Liver (tissue), 9 donors: Measurements from ENCODE around the gene MTURN. TPM values are rescaled to one million over a fixed set of nuclear protein-coding genes. Genes with fewer than 3 reads are reported as not detected.

Experiments
- DNase-seq: peaks from one replicate; pipeline ENCODE4 v3.0.0-alpha.2; 2017; ENCODE audit warnings: low spot score
- H3K27ac ChIP-seq, 2 donors: one replicate each; pipeline ENCODE4 v1.7.0; 2013; ENCODE audit warnings: inconsistent platforms in 2 of 2, low read length in 2 of 2, control low read depth in 1 of 2, low read depth in 1 of 2, mild to moderate bottlenecking in 1 of 2
- H3K27me3 ChIP-seq, 4 donors: one replicate each; pipeline versions ENCODE4 v1.6.1 to v1.7.0; 2013; ENCODE audit warnings: low read length in 3 of 4, inconsistent platforms in 1 of 4, mild to moderate bottlenecking in 1 of 4, moderate library complexity in 1 of 4; ENCODE audit not compliant: control insufficient read depth in 4 of 4, insufficient read depth in 4 of 4
- H3K36me3 ChIP-seq, 4 donors: one replicate each; pipeline versions ENCODE4 v1.6.1 to v1.7.0; 2013; ENCODE audit warnings: low read length in 3 of 4, mild to moderate bottlenecking in 3 of 4, low read depth in 1 of 4, moderate library complexity in 1 of 4; ENCODE audit not compliant: control insufficient read depth in 4 of 4, insufficient read depth in 3 of 4
- H3K4me1 ChIP-seq, 4 donors: one replicate each; pipeline versions ENCODE4 v1.6.1 to v1.7.0; 2013; ENCODE audit warnings: low read length in 3 of 4, mild to moderate bottlenecking in 3 of 4, moderate library complexity in 1 of 4; ENCODE audit not compliant: control insufficient read depth in 4 of 4, insufficient read depth in 4 of 4
- H3K4me3 ChIP-seq, 3 donors: one replicate each; pipeline versions ENCODE4 v1.6.1 to v1.7.0; 2013; ENCODE audit warnings: low read length in 3 of 3, control low read depth in 1 of 3, low read depth in 1 of 3, mild to moderate bottlenecking in 1 of 3
- H3K9ac ChIP-seq, 2 donors: one replicate each; pipeline ENCODE4 v1.7.0; 2013; ENCODE audit warnings: low read length in 2 of 2, mild to moderate bottlenecking in 2 of 2, moderate library complexity in 2 of 2, control low read depth in 1 of 2, low read depth in 1 of 2
- H3K9me3 ChIP-seq, 4 donors: one replicate each; pipeline versions ENCODE4 v1.6.1 to v1.7.0; 2013; ENCODE audit warnings: low read length in 3 of 4; ENCODE audit not compliant: control insufficient read depth in 4 of 4
- EGR1 ChIP-seq, 2 donors: IDR thresholded peaks; 2 replicates each; pipeline ENCODE4 v1.6.1; 2016 to 2018; ENCODE audit warnings: antibody characterized with exemption in 2 of 2, low read depth in 2 of 2
- FOXA1 ChIP-seq: IDR thresholded peaks from 2 replicates; pipeline ENCODE4 v1.6.1; 2016; ENCODE audit warnings: antibody characterized with exemption
- FOXA2 ChIP-seq: IDR thresholded peaks from 2 replicates; pipeline ENCODE4 v1.6.1; 2016; ENCODE audit warnings: antibody characterized with exemption
- GABPA ChIP-seq, 2 donors: IDR thresholded peaks in 1 of 2; conservative IDR thresholded peaks in 1 of 2; 2 replicates each; pipeline ENCODE4 v1.6.1; 2016; ENCODE audit warnings: antibody characterized with exemption in 2 of 2, mild to moderate bottlenecking in 1 of 2, moderate library complexity in 1 of 2
- HNF4A ChIP-seq, 2 donors: conservative IDR thresholded peaks; 2 replicates each; pipeline ENCODE4 v1.6.1; 2016; ENCODE audit warnings: antibody characterized with exemption in 2 of 2, mild to moderate bottlenecking in 2 of 2
- HNF4G ChIP-seq: IDR thresholded peaks from 2 replicates; pipeline ENCODE4 v1.6.1; 2016; ENCODE audit warnings: antibody characterized with exemption
- JUND ChIP-seq, 2 donors: IDR thresholded peaks; 2 replicates each; pipeline ENCODE4 v1.6.1; 2016; ENCODE audit warnings: antibody characterized with exemption in 2 of 2
- NR2F2 ChIP-seq: IDR thresholded peaks from 2 replicates; pipeline ENCODE4 v1.6.1; 2016; ENCODE audit warnings: antibody characterized with exemption
- RAD21 ChIP-seq, 2 donors: IDR thresholded peaks; 2 replicates each; pipeline ENCODE4 v1.6.1; 2016; ENCODE audit warnings: antibody characterized with exemption in 2 of 2, mild to moderate bottlenecking in 2 of 2
- RXRA ChIP-seq, 2 donors: IDR thresholded peaks; 2 replicates each; pipeline ENCODE4 v1.6.1; 2017 to 2018; ENCODE audit warnings: antibody characterized with exemption in 2 of 2, mild to moderate bottlenecking in 1 of 2
- SP1 ChIP-seq: IDR thresholded peaks from 2 replicates; pipeline ENCODE4 v1.6.1; 2018; ENCODE audit warnings: antibody characterized with exemption, mild to moderate bottlenecking
- TAF1 ChIP-seq: conservative IDR thresholded peaks from 2 replicates; pipeline ENCODE4 v1.6.1; 2016; ENCODE audit warnings: antibody characterized with exemption, mild to moderate bottlenecking
- YY1 ChIP-seq: IDR thresholded peaks from 2 replicates; pipeline ENCODE4 v1.6.1; 2016; ENCODE audit warnings: antibody characterized with exemption, mild to moderate bottlenecking
- WGBS: extraction: QIAGEN DNeasy Blood & Tissue Kit; methylation state at CpG from one replicate; pipeline ENCODE4 v1.1.7; 2013; 5-methylcytosine and 5-hydroxymethylcytosine counted together
- polyA plus RNA-seq, 2 donors: library from polyadenylated mRNA; stranded (reverse) in 1 of 2; unstranded in 1 of 2; fragments of 200-250 nt in 1 of 2; fragments of >200 nt in 1 of 2; fragmentation: Nextera tagmentation in 1 of 2; extraction: Ambion mirVana in 1 of 2; gene quantifications; one replicate each; pipeline versions ENCODE4 v1.2.1 to v1.2.3, GENCODE V29; 2013 to 2015
- total RNA-seq, 2 donors: library from RNA; depleted of rRNA; stranded (reverse); fragments of >200 nt; gene quantifications; one replicate each; pipeline ENCODE4 v1.2.3, GENCODE V29; 2014
- TF ChIP-seq, protein P1 (sequence below): IDR thresholded peaks from 2 replicates; pipeline ENCODE4 v1.6.1; 2016; ENCODE audit warnings: antibody characterized with exemption
- TF ChIP-seq, protein P2 (sequence below): IDR thresholded peaks from 2 replicates; pipeline ENCODE4 v1.6.1; 2016; ENCODE audit warnings: antibody characterized with exemption, mild to moderate bottlenecking
- TF ChIP-seq, protein P3 (sequence below): IDR thresholded peaks from 2 replicates; pipeline ENCODE4 v1.6.1; 2016; ENCODE audit warnings: antibody characterized with exemption
- TF ChIP-seq, protein P4 (sequence below): IDR thresholded peaks from 2 replicates; pipeline ENCODE4 v1.6.1; 2016; ENCODE audit warnings: antibody characterized with exemption
- TF ChIP-seq, protein P5 (sequence below): fragments of 150-350 bp; IDR thresholded peaks from 2 replicates; pipeline ENCODE4 v1.5.1; 2017; ENCODE audit warnings: improper control_type of control experiment, low read depth, low read length; ENCODE audit not compliant: missing input control
- donor health status: healthy.
- donor health status: healthy.
- donor health status: healthy.
- donor health status: healthy.
- donor health status: healthy.

The MTURN gene
- total and polyA plus RNA-seq, 4 donors = 2.4 to 14.4 (median 6.1) TPM

DNA sequence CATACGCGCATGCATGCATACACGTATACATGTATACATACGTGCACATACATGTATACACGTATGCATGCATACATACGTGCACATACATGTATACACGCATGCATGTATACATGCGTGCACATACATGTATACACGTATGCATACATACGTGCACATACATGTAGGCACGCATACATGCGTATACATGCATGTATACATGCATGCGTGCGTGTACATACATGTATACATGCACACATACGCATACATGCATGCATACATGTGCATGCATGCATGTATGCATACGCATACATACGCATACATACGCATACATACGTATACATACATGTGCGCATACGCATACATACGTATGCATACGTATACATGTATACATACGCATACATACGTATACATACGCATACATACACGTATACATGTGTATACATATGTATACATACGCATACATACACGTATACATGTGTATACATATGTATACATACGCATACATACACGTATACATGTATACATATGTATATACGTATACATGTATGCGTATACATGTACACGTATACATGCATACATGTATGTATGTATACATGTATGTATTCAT lies 19.0 kb upstream of the MTURN start:
- Histone ChIP-seq H3K9ac (no peak overlapping the region), H3K27me3 (no peaks in the 10 kb centered on the region), H3K9me3 (peaks cover 3 to 5% (median 3%) of the 10 kb centered on the region in 4 donors), H3K27ac (no peak overlapping the region), H3K4me3 (no peak overlapping the region), H3K36me3 (no peaks in the 10 kb centered on the region), H3K4me1 (no peaks in the 10 kb centered on the region)
- TF ChIP-seq SP1 (no peak), FOXA2 (no peak), GABPA (IDR thresholded peaks at IDR 0.05 in 1 of 2, conservative IDR thresholded peaks at IDR 0.05 in 1 of 2) (no peak), FOXA1 (no peak), HNF4G (no peak), HNF4A (conservative IDR thresholded peaks at IDR 0.05) (no peak), YY1 (no peak)
- TF ChIP-seq, protein P1, sequence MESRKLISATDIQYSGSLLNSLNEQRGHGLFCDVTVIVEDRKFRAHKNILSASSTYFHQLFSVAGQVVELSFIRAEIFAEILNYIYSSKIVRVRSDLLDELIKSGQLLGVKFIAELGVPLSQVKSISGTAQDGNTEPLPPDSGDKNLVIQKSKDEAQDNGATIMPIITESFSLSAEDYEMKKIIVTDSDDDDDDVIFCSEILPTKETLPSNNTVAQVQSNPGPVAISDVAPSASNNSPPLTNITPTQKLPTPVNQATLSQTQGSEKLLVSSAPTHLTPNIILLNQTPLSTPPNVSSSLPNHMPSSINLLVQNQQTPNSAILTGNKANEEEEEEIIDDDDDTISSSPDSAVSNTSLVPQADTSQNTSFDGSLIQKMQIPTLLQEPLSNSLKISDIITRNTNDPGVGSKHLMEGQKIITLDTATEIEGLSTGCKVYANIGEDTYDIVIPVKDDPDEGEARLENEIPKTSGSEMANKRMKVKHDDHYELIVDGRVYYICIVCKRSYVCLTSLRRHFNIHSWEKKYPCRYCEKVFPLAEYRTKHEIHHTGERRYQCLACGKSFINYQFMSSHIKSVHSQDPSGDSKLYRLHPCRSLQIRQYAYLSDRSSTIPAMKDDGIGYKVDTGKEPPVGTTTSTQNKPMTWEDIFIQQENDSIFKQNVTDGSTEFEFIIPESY = no peak
- TF ChIP-seq, protein P2, sequence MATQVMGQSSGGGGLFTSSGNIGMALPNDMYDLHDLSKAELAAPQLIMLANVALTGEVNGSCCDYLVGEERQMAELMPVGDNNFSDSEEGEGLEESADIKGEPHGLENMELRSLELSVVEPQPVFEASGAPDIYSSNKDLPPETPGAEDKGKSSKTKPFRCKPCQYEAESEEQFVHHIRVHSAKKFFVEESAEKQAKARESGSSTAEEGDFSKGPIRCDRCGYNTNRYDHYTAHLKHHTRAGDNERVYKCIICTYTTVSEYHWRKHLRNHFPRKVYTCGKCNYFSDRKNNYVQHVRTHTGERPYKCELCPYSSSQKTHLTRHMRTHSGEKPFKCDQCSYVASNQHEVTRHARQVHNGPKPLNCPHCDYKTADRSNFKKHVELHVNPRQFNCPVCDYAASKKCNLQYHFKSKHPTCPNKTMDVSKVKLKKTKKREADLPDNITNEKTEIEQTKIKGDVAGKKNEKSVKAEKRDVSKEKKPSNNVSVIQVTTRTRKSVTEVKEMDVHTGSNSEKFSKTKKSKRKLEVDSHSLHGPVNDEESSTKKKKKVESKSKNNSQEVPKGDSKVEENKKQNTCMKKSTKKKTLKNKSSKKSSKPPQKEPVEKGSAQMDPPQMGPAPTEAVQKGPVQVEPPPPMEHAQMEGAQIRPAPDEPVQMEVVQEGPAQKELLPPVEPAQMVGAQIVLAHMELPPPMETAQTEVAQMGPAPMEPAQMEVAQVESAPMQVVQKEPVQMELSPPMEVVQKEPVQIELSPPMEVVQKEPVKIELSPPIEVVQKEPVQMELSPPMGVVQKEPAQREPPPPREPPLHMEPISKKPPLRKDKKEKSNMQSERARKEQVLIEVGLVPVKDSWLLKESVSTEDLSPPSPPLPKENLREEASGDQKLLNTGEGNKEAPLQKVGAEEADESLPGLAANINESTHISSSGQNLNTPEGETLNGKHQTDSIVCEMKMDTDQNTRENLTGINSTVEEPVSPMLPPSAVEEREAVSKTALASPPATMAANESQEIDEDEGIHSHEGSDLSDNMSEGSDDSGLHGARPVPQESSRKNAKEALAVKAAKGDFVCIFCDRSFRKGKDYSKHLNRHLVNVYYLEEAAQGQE = no peak
- TF ChIP-seq, protein P3, sequence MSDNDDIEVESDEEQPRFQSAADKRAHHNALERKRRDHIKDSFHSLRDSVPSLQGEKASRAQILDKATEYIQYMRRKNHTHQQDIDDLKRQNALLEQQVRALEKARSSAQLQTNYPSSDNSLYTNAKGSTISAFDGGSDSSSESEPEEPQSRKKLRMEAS = no peak
- WGBS = 88% methylated on average over 34 of the region's 34 CpGs
- DNase-seq = no peak

- no peak for DNase-seq
- Histone ChIP-seq H3K27ac (no peak overlapping the region), H3K4me1 (peaks cover 0 to 4% (median 3%) of the 10 kb centered on the region in 4 donors), H3K9ac (no peak overlapping the region), H3K36me3 (no peaks in the 10 kb centered on the region), H3K9me3 (peaks cover 3 to 5% (median 3%) of the 10 kb centered on the region in 4 donors), H3K27me3 (no peaks in the 10 kb centered on the region), H3K4me3 (no peak overlapping the region)
- TF ChIP-seq NR2F2 (no peak), FOXA1 (no peak), GABPA (IDR thresholded peaks at IDR 0.05 in 1 of 2, conservative IDR thresholded peaks at IDR 0.05 in 1 of 2) (no peak), JUND (IDR thresholded peaks at IDR 0.05) (no peak), EGR1 (IDR thresholded peaks at IDR 0.05; ENCODE audit: low read depth in 2 of 2) (no peak), TAF1 (no peak), RAD21 (IDR thresholded peaks at IDR 0.05) (no peak), YY1 (no peak), HNF4A (conservative IDR thresholded peaks at IDR 0.05) (no peak), SP1 (no peak), RXRA (IDR thresholded peaks at IDR 0.05) (no peak), HNF4G (no peak)
- TF ChIP-seq, protein P4, sequence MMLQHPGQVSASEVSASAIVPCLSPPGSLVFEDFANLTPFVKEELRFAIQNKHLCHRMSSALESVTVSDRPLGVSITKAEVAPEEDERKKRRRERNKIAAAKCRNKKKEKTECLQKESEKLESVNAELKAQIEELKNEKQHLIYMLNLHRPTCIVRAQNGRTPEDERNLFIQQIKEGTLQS = no peak
- TF ChIP-seq, protein P5, sequence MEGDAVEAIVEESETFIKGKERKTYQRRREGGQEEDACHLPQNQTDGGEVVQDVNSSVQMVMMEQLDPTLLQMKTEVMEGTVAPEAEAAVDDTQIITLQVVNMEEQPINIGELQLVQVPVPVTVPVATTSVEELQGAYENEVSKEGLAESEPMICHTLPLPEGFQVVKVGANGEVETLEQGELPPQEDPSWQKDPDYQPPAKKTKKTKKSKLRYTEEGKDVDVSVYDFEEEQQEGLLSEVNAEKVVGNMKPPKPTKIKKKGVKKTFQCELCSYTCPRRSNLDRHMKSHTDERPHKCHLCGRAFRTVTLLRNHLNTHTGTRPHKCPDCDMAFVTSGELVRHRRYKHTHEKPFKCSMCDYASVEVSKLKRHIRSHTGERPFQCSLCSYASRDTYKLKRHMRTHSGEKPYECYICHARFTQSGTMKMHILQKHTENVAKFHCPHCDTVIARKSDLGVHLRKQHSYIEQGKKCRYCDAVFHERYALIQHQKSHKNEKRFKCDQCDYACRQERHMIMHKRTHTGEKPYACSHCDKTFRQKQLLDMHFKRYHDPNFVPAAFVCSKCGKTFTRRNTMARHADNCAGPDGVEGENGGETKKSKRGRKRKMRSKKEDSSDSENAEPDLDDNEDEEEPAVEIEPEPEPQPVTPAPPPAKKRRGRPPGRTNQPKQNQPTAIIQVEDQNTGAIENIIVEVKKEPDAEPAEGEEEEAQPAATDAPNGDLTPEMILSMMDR = no peak
- TF ChIP-seq, protein P1 = no peak
- TF ChIP-seq, protein P3 = no peak
- 93% methylated on average over 6 of the region's 6 CpGs for WGBS
Observed at GRCh38 chr7:30116771-30117170, 18.0 kb upstream of the MTURN start.
